Parathyroid adenoma (tissue), 2 donors: Measurements from ENCODE around the gene PGS1.

ENCODE experiments used
- H2AFZ ChIP-seq: fragments of 300-600 bp; sonication (generic); one replicate; pipeline ENCODE4 v1.7.0; 2017; ENCODE audit warnings: antibody characterized with exemption, mild to moderate bottlenecking
- H3K27ac ChIP-seq: fragments of 300-600 bp; sonication (generic); one replicate; pipeline ENCODE4 v1.7.0; 2017
- H3K27me3 ChIP-seq: fragments of 300-600 bp; sonication (generic); one replicate; pipeline ENCODE4 v1.7.0; 2017; ENCODE audit warnings: low read length; ENCODE audit not compliant: control insufficient read depth, insufficient read depth
- H3K36me3 ChIP-seq: fragments of 300-600 bp; sonication (generic); one replicate; pipeline ENCODE4 v1.7.0; 2017; ENCODE audit warnings: low read length; ENCODE audit not compliant: control insufficient read depth, insufficient read depth
- H3K4me1 ChIP-seq: fragments of 300-600 bp; sonication (generic); one replicate; pipeline ENCODE4 v1.7.0; 2017; ENCODE audit warnings: control low read depth
- H3K4me2 ChIP-seq: fragments of 300-600 bp; sonication (generic); one replicate; pipeline ENCODE4 v1.7.0; 2017; ENCODE audit warnings: low read length
- H3K4me3 ChIP-seq: fragments of 300-600 bp; sonication (generic); one replicate; pipeline ENCODE4 v1.7.0; 2017; ENCODE audit warnings: low read depth, low read length
- H3K79me2 ChIP-seq: fragments of 300-600 bp; sonication (generic); one replicate; pipeline ENCODE4 v1.7.0; 2017; ENCODE audit warnings: control low read depth
- H3K9ac ChIP-seq: fragments of 300-600 bp; sonication (generic); one replicate; pipeline ENCODE4 v1.7.0; 2017; ENCODE audit warnings: mild to moderate bottlenecking
- H3K9me3 ChIP-seq: fragments of 300-600 bp; sonication (generic); one replicate; pipeline ENCODE4 v1.7.0; 2017; ENCODE audit warnings: low read length; ENCODE audit not compliant: control insufficient read depth
- TF ChIP-seq, protein P1 (sequence below): fragments of 300-600 bp; sonication (generic); IDR thresholded peaks from one replicate; pipeline ENCODE4 v1.7.0; 2017; ENCODE audit warnings: antibody characterized with exemption, mild to moderate bottlenecking
- donor health status: primary hyperparathyroidism.

Gene PGS1

DNA sequence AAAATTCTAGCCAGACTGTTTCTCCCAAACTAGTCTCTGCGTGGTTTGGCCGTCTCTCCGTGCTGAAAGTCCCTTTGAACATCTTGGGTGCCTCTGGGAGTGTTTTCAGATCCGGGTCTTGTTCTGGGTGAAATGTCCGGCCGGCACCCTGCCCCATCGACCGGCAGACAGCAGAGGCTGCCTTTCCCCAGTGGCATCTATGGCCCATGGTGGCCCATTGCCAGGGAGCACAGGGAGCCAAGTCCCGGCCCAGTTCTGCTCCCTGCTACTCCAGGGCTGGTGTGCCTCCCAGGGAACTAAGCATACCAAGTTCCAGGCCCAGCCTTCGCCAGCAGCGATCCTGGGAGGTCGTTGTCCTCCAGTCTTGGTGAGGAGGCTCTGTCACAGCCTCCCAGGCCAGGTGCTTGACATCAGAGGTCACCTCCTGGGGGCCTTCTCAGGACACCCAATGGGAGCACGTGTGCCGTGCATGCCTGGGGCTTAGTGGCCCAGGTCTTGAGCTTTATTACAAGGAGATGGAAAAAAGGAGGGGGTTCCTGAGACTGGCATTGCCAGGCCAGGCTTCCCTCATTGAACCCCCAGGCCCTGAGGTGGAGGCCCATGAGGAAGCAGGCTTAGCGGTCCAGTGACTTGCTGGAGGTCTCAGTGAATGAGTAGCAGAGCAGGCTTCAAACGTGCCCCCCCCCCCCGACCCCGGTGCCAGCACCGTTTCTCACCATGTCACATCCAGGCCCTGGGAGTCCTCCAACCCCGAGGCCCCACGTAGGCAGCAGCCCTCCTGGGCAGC is 54.0 kb downstream of the PGS1 start:
- no peaks in the 10 kb centered on the region for H3K79me2 ChIP-seq
- H3K4me1 ChIP-seq: no peaks in the 10 kb centered on the region
- H3K9ac ChIP-seq: no peak overlapping the region
- H2AFZ ChIP-seq: no peak overlapping the region
- H3K36me3 ChIP-seq: no peaks in the 10 kb centered on the region
- no peak overlapping the region for H3K27ac ChIP-seq
- H3K9me3 ChIP-seq: no peaks in the 10 kb centered on the region
- H3K27me3 ChIP-seq: no peaks in the 10 kb centered on the region
- TF ChIP-seq, protein P1, sequence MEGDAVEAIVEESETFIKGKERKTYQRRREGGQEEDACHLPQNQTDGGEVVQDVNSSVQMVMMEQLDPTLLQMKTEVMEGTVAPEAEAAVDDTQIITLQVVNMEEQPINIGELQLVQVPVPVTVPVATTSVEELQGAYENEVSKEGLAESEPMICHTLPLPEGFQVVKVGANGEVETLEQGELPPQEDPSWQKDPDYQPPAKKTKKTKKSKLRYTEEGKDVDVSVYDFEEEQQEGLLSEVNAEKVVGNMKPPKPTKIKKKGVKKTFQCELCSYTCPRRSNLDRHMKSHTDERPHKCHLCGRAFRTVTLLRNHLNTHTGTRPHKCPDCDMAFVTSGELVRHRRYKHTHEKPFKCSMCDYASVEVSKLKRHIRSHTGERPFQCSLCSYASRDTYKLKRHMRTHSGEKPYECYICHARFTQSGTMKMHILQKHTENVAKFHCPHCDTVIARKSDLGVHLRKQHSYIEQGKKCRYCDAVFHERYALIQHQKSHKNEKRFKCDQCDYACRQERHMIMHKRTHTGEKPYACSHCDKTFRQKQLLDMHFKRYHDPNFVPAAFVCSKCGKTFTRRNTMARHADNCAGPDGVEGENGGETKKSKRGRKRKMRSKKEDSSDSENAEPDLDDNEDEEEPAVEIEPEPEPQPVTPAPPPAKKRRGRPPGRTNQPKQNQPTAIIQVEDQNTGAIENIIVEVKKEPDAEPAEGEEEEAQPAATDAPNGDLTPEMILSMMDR: no peak
- no peak overlapping the region for H3K4me2 ChIP-seq
- H3K4me3 ChIP-seq: no peak overlapping the region

DNA sequence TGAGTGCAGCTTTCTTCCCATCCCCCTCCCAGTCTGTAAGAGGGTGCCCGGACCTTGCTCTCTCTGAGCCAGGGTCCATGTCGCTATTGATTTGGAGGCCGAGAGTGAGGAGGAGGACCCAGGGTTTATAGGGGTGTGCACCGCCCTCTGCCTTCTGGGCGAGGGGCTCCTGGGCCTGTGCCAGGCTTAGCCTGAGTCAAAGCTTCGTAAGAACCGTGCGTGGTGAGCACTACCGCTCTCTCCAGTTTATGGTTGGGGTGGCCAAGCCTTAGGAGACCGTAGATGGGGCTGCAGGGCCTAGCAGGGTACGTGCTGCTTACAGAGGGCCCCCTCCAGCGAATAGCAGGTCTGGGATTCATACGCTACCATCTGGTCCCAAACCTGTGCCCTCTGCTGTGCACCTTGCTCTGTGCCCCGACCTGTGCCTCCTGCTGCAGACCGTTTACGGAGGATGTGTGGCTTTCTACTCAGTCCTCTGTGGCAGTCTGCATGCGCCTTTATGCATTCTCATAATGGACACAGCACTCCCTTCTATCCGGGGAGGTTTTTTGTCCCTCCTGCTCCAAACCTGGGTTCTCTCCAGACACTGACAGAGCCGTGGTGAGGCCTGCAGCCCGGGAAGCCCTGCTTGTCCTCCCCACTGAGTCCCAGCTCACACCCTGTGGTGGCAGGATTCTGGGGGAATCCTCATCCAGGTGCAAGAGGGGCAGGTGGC is 54.7 kb downstream of the PGS1 start:
- Histone ChIP-seq H3K27me3 (no peaks in the 10 kb centered on the region), H3K9ac (no peak overlapping the region), H3K79me2 (no peaks in the 10 kb centered on the region), H3K4me2 (no peak overlapping the region), H3K9me3 (no peaks in the 10 kb centered on the region), H3K36me3 (no peaks in the 10 kb centered on the region), H2AFZ (no peak overlapping the region), H3K27ac (no peak overlapping the region), H3K4me3 (no peak overlapping the region), H3K4me1 (no peaks in the 10 kb centered on the region)
- TF ChIP-seq, protein P1: no peak

DNA sequence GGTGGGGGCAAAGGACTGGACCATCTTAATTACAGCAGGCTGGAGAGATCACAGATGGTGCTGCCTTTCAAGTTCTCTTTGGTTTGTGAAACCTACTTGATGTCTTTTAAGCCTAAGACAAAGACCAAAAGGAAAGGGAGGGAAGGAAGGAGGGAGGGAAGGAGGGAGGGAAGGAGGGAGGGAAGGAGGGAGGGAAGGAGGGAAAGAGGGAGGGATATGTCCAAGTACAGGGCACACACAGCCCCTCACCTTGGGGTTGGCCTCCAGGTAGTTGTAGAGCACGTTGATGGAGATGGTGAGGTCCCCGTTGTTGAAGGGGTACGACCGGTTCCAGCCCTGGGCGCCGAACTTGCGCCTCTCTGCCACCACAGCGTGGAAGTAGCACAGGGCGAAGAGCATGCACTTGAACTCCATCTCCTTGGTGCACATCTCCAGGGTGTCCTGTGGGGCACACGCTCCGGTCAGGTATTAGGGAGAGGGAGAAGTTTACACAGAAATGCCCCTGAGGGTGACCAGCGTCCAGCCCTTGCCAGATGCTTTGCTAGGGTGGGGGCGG is 55.4 kb downstream of the PGS1 start:
- no peak overlapping the region for H2AFZ ChIP-seq
- H3K36me3 ChIP-seq: no peaks in the 10 kb centered on the region
- H3K4me1 ChIP-seq: no peaks in the 10 kb centered on the region
- no peak overlapping the region for H3K27ac ChIP-seq
- no peak overlapping the region for H3K4me2 ChIP-seq
- no peak overlapping the region for H3K4me3 ChIP-seq
- no peaks in the 10 kb centered on the region for H3K9me3 ChIP-seq
- H3K9ac ChIP-seq: no peak overlapping the region
- H3K79me2 ChIP-seq: no peaks in the 10 kb centered on the region
- H3K27me3 ChIP-seq: no peaks in the 10 kb centered on the region
- TF ChIP-seq, protein P1: no peak

- H3K27ac ChIP-seq: no peak overlapping the region
- H2AFZ ChIP-seq: no peak overlapping the region
- no peaks in the 10 kb centered on the region for H3K36me3 ChIP-seq
- no peaks in the 10 kb centered on the region for H3K4me1 ChIP-seq
- H3K9me3 ChIP-seq: no peaks in the 10 kb centered on the region
- H3K9ac ChIP-seq: no peak overlapping the region
- H3K27me3 ChIP-seq: no peaks in the 10 kb centered on the region
- H3K79me2 ChIP-seq: no peaks in the 10 kb centered on the region
- H3K4me2 ChIP-seq: no peak overlapping the region
- TF ChIP-seq, protein P1: no peak
- no peak overlapping the region for H3K4me3 ChIP-seq
These were observed 56.2 kb downstream of the PGS1 start for GRCh38 chr17:78434455-78435329.
